ENCODE results near the gene BPIFA3. TPM values are rescaled to one million over a fixed set of nuclear protein-coding genes. Genes with fewer than 3 reads are reported as not detected.

The BPIFA3 gene
- not detected in 2 replicates for total RNA-seq

DNA sequence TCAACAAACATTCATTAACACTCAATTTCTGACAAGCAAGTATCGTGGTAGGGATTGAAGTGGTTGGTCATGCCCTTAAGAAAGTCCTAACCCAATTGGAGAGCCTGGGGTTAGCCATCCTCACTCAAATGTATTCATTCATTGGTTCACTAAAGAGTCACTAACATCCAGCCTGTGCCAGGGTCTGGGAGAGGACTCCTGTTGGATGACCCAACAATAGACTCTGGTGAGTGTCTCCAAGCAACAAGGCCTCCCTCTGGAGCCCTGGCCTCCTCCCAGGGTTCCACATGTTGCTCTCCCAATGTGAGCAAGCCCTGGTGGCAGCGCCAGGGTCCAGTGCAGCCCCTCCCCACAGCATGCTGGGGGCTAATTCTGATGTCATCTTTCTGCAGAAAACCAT lies at the start of gene BPIFA3:
Gene BPIFA3 (plus strand): TSS at position 301 of the 400 bp plus-strand sequence. CDS start 185 bp downstream, outside the sequence.

GRCh38 chr20:33167859-33168258 lies 49.3 kb upstream of the BPIFA3 start, which contains the start of gene BPIFA2:
TSS of gene BPIFA2 (plus strand) at chr20:33168159. CDS start at chr20:33169146, 987 bp downstream.

DNA sequence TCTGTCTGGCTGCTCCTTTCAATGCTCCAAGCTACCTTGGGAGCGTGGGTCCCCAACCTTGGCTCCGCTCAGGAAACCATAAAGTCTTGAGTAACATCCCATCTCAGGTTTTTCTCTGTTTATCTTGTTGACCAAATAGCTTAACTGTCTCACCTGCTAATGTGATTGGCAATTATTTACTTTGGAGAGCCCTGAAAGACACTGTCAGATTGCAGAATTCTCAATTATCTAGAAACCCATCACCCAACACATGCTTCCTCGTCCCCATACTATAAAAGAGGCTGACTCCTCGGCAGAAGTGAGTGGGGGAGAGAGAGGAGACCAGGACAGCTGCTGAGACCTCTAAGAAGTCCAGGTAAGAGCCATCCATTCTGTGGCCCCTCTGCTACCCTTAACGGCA lies 18.5 kb downstream of the BPIFA3 start, which contains the start of gene BPIFA1:
Gene BPIFA1 (plus strand): TSS at position 301 of the 400 bp plus-strand sequence. CDS start 1,716 bp downstream, outside the sequence.

Other genes with a start within 250 kb of the BPIFA3 start
- gene SUN5, start 212.9 kb upstream of the BPIFA3 start, total RNA-seq, result not detected in 2 replicates
- not detected in 2 replicates for gene BPIFB2, start 209.6 kb upstream of the BPIFA3 start, total RNA-seq
- not detected in 2 replicates for gene BPIFB6, start 185.7 kb upstream of the BPIFA3 start, total RNA-seq
- not detected in 2 replicates for gene BPIFB3, start 163.4 kb upstream of the BPIFA3 start, total RNA-seq
- not detected in 2 replicates for gene BPIFB4, start 137.7 kb upstream of the BPIFA3 start, total RNA-seq
- gene BPIFA2, start 49.2 kb upstream of the BPIFA3 start, total RNA-seq, result not detected in 2 replicates
- gene BPIFA1, start 18.6 kb downstream of the BPIFA3 start, total RNA-seq, result not detected in 2 replicates
- not detected in 2 replicates for gene BPIFB1, start 65.9 kb downstream of the BPIFA3 start, total RNA-seq
- 12.1 and 14.1 TPM in 2 replicates for gene CDK5RAP1, start 184.2 kb downstream of the BPIFA3 start, total RNA-seq
- 28.2 TPM in 2 replicates for gene SNTA1, start 226.4 kb downstream of the BPIFA3 start, total RNA-seq